NCI-H2227 (cell line): ENCODE results near the gene ARHGEF10L.

ENCODE experiments used
- DNase-seq: peaks from one replicate; lab custom pipeline; 2025; ENCODE audit not compliant: unreplicated experiment; lab: John Stamatoyannopoulos, UW

The ARHGEF10L gene

GRCh38 chr1:17653728-17654351 is 114.3 kb downstream of the ARHGEF10L start:
- DNase-seq = peak; percentile 81

GRCh38 chr1:17654519-17654918 is 115.0 kb downstream of the ARHGEF10L start:
- DNase-seq = no peak

- DNase-seq = no peak
Observed at GRCh38 chr1:17655169-17655568, 115.7 kb downstream of the ARHGEF10L start.

- DNase-seq = no peak
Observed at GRCh38 chr1:17655922-17656321, 116.4 kb downstream of the ARHGEF10L start.

GRCh38 chr1:17657436-17657835 is 117.9 kb downstream of the ARHGEF10L start:
- no peak for DNase-seq

- no peak for DNase-seq
Observed at GRCh38 chr1:17658837-17659236, 119.3 kb downstream of the ARHGEF10L start.

- peak; percentile 78 for DNase-seq
Observed at GRCh38 chr1:17661546-17662157, 122.2 kb downstream of the ARHGEF10L start.

- DNase-seq = no peak
Observed at GRCh38 chr1:17662296-17662695, 122.8 kb downstream of the ARHGEF10L start.

- no peak for DNase-seq
Observed at GRCh38 chr1:17662786-17663185, 123.3 kb downstream of the ARHGEF10L start.

- no peak for DNase-seq
Observed at GRCh38 chr1:17663646-17664045, 124.1 kb downstream of the ARHGEF10L start.

- no peak for DNase-seq
Observed at GRCh38 chr1:17664322-17664721, 124.8 kb downstream of the ARHGEF10L start.

- DNase-seq = no peak
Observed at GRCh38 chr1:17665054-17665453, 125.6 kb downstream of the ARHGEF10L start.

- no peak for DNase-seq
Observed at GRCh38 chr1:17665950-17666720, 126.6 kb downstream of the ARHGEF10L start.

GRCh38 chr1:17667641-17668040 is 128.1 kb downstream of the ARHGEF10L start:
- no peak for DNase-seq

GRCh38 chr1:17668195-17668594 is 128.7 kb downstream of the ARHGEF10L start:
- no peak for DNase-seq

GRCh38 chr1:17668624-17669175 is 129.2 kb downstream of the ARHGEF10L start:
- peak; percentile 26 for DNase-seq

GRCh38 chr1:17669305-17669704 is 129.8 kb downstream of the ARHGEF10L start:
- no peak for DNase-seq

- DNase-seq = no peak
Observed at GRCh38 chr1:17669866-17670451, 130.5 kb downstream of the ARHGEF10L start.

- no peak for DNase-seq
Observed at GRCh38 chr1:17670587-17671313, 131.3 kb downstream of the ARHGEF10L start.

GRCh38 chr1:17671314-17671705 is 131.8 kb downstream of the ARHGEF10L start:
- no peak for DNase-seq

GRCh38 chr1:17671741-17672140 is 132.2 kb downstream of the ARHGEF10L start:
- DNase-seq = peak; percentile 29
